Measurements from ENCODE around the gene HYAL3.

DNA sequence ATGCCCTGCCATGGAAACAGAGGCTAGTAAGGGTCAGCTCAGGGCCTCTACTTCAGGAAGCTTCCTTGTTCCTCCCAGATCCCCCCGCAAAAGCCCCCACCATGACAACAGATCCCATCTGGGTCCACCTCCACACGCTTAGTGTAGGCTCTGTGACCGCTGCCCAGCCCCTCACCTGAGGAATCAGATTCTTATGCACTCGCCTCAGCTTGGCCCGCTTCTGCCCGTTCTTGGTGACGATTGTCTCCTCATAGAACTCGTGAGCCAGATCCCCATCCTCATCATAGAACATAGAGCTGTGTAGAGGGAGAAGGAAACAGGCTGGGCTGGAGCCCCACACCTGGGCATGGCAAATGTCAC is 27.0 kb upstream of the HYAL3 start:
- TF ChIP-seq RAD21 (IDR thresholded peaks at IDR 0.05; ENCODE audit: low read depth) (no peak), EP300 (IDR thresholded peaks at IDR 0.05; ENCODE audit: borderline replicate concordance) (no peak), EGR1 (IDR thresholded peaks at IDR 0.05) (no peak), CREB1 (IDR thresholded peaks at IDR 0.05; ENCODE audit: low read depth) (no peak), NFIC (IDR thresholded peaks at IDR 0.05) (no peak)
- TF ChIP-seq, protein P1, sequence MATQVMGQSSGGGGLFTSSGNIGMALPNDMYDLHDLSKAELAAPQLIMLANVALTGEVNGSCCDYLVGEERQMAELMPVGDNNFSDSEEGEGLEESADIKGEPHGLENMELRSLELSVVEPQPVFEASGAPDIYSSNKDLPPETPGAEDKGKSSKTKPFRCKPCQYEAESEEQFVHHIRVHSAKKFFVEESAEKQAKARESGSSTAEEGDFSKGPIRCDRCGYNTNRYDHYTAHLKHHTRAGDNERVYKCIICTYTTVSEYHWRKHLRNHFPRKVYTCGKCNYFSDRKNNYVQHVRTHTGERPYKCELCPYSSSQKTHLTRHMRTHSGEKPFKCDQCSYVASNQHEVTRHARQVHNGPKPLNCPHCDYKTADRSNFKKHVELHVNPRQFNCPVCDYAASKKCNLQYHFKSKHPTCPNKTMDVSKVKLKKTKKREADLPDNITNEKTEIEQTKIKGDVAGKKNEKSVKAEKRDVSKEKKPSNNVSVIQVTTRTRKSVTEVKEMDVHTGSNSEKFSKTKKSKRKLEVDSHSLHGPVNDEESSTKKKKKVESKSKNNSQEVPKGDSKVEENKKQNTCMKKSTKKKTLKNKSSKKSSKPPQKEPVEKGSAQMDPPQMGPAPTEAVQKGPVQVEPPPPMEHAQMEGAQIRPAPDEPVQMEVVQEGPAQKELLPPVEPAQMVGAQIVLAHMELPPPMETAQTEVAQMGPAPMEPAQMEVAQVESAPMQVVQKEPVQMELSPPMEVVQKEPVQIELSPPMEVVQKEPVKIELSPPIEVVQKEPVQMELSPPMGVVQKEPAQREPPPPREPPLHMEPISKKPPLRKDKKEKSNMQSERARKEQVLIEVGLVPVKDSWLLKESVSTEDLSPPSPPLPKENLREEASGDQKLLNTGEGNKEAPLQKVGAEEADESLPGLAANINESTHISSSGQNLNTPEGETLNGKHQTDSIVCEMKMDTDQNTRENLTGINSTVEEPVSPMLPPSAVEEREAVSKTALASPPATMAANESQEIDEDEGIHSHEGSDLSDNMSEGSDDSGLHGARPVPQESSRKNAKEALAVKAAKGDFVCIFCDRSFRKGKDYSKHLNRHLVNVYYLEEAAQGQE (IDR thresholded peaks at IDR 0.05; ENCODE audit: low read depth) = no peak
- TF ChIP-seq, protein P2, sequence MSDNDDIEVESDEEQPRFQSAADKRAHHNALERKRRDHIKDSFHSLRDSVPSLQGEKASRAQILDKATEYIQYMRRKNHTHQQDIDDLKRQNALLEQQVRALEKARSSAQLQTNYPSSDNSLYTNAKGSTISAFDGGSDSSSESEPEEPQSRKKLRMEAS (IDR thresholded peaks at IDR 0.05) = no peak

Measured in Ishikawa (cell line).